ENCODE data around the gene VAV2.

DNA sequence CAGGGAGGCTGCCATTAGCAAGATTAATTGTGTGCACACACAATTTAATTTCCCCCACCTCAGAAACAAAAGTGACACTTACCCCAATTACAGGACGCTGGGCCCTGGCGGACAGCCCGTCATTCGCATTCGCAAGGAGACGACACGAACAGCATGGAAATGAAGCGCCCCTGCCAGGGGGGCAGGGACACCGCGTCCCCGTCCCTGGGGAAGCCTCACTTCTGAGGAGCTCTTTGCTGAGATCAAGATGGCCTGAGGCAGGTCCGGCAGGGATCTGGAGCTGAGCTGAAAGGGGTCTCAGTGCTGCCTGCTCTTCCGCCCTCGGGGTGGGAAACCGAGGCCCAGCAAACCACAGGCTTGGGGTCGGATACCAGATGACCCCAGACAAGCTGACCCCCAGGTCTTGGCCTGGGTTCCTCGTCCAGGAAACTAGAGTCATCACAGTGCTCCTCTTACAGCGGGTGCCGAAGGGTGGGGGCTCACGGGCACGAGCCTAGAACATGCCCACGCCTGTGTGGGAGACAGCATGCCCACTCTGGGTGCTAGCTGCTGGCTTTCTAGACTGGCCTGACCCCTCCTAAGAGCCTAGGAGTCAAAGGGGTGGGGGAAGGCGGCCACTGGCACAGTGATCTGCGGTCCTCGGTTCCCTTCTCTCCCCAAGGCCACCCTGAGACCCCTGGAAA, 103.2 kb downstream of the VAV2 start:
- TF ChIP-seq, protein P1, sequence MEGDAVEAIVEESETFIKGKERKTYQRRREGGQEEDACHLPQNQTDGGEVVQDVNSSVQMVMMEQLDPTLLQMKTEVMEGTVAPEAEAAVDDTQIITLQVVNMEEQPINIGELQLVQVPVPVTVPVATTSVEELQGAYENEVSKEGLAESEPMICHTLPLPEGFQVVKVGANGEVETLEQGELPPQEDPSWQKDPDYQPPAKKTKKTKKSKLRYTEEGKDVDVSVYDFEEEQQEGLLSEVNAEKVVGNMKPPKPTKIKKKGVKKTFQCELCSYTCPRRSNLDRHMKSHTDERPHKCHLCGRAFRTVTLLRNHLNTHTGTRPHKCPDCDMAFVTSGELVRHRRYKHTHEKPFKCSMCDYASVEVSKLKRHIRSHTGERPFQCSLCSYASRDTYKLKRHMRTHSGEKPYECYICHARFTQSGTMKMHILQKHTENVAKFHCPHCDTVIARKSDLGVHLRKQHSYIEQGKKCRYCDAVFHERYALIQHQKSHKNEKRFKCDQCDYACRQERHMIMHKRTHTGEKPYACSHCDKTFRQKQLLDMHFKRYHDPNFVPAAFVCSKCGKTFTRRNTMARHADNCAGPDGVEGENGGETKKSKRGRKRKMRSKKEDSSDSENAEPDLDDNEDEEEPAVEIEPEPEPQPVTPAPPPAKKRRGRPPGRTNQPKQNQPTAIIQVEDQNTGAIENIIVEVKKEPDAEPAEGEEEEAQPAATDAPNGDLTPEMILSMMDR (IDR thresholded peaks at IDR 0.05) = no peak
- TF ChIP-seq POLR2A (IDR thresholded peaks at IDR 0.05) = no peak
